Measurements from ENCODE around the gene DHX15. TPM values are rescaled to one million over a fixed set of nuclear protein-coding genes. Genes with fewer than 3 reads are reported as not detected.

Gene DHX15
- total RNA-seq, 3 donors from 2014 or later (not counting 1 experiment from before 2014, with no cell fraction given) = 174 to 180 (median 179) TPM

GRCh38 chr4:24573582-24573981, 10.8 kb downstream of the DHX15 start:
- H3K36me3 ChIP-seq (ENCODE audit: control insufficient read depth, insufficient read depth, low read length) = peaks cover 51% of the 10 kb centered on the region
- no peak overlapping the region for H3K4me3 ChIP-seq (ENCODE audit: low read length)
- Mint-ChIP-seq H3K4me3 (no peak overlapping the region), H3K27me3 (ENCODE audit: low read depth in 2 of 2) (no peaks in the 10 kb centered on the region), H3K9me3 (no peaks in the 10 kb centered on the region), H3K27ac (peak overlapping the region; percentile 5 to 11), H3K36me3 (peaks cover 8% of the 10 kb centered on the region), H3K4me1 (peaks cover 73 to 77% of the 10 kb centered on the region in 2 donors)
- H3K4me1 ChIP-seq (ENCODE audit: control insufficient read depth, insufficient read depth, low read length) = peaks cover 12% of the 10 kb centered on the region
- DNase-seq (no peak), ATAC-seq (no peak)
- no peaks in the 10 kb centered on the region for H3K27me3 ChIP-seq (ENCODE audit: control insufficient read depth, insufficient read depth, low read length)
- intact Hi-C loops (cut with micrococcal nuclease) = no loop called here
- WGBS (ENCODE audit: insufficient coverage) = 50% methylated on average over 2 of the region's 2 CpGs
- H3K9me3 ChIP-seq (ENCODE audit: control insufficient read depth, insufficient read depth, low read length) = no peaks in the 10 kb centered on the region
- TF ChIP-seq CTCF (IDR thresholded peaks at IDR 0.05) = no peak
- H3K27ac ChIP-seq (ENCODE audit: low read length) = no peak overlapping the region

- ATAC-seq = peak in 1 of 3 donors; percentile 30
- H3K36me3 Mint-ChIP-seq = peaks cover 8% of the 10 kb centered on the region
- H3K9me3 ChIP-seq (ENCODE audit: control insufficient read depth, insufficient read depth, low read length) = no peaks in the 10 kb centered on the region
- H3K4me3 ChIP-seq (ENCODE audit: low read length) = no peak overlapping the region
- peaks cover 70 to 71% of the 10 kb centered on the region in 2 donors for H3K4me1 Mint-ChIP-seq
- DNase-seq = no peak
- WGBS (ENCODE audit: insufficient coverage) = 71% methylated on average over 5 of the region's 5 CpGs
- no peaks in the 10 kb centered on the region for H3K27me3 Mint-ChIP-seq (ENCODE audit: low read depth in 2 of 2)
- H3K4me1 ChIP-seq (ENCODE audit: control insufficient read depth, insufficient read depth, low read length) = peaks cover 18% of the 10 kb centered on the region
- no peak overlapping the region for H3K27ac ChIP-seq (ENCODE audit: low read length)
- H3K27ac Mint-ChIP-seq = peak overlapping the region; percentile 55 to 59
- no peaks in the 10 kb centered on the region for H3K9me3 Mint-ChIP-seq
- peak overlapping the region; percentile 46 for H3K4me3 Mint-ChIP-seq
- H3K27me3 ChIP-seq (ENCODE audit: control insufficient read depth, insufficient read depth, low read length) = no peaks in the 10 kb centered on the region
- H3K36me3 ChIP-seq (ENCODE audit: control insufficient read depth, insufficient read depth, low read length) = peaks cover 46% of the 10 kb centered on the region
- TF ChIP-seq CTCF (IDR thresholded peaks at IDR 0.05) = no peak
- intact Hi-C loops (cut with micrococcal nuclease) = no loop called here
Observed at GRCh38 chr4:24570574-24571236, 13.6 kb downstream of the DHX15 start.

GRCh38 chr4:24570172-24570571, 14.2 kb downstream of the DHX15 start:
- Mint-ChIP-seq H3K27ac (peak overlapping the region; percentile 55 to 59), H3K9me3 (no peaks in the 10 kb centered on the region), H3K27me3 (ENCODE audit: low read depth in 2 of 2) (no peaks in the 10 kb centered on the region), H3K4me1 (peaks cover 74 to 77% of the 10 kb centered on the region in 2 donors), H3K4me3 (no peak overlapping the region), H3K36me3 (peaks cover 8% of the 10 kb centered on the region)
- H3K36me3 ChIP-seq (ENCODE audit: control insufficient read depth, insufficient read depth, low read length) = peaks cover 42% of the 10 kb centered on the region
- H3K9me3 ChIP-seq (ENCODE audit: control insufficient read depth, insufficient read depth, low read length) = no peaks in the 10 kb centered on the region
- ATAC-seq = peak in 1 of 3 donors; percentile 37
- H3K4me3 ChIP-seq (ENCODE audit: low read length) = no peak overlapping the region
- H3K4me1 ChIP-seq (ENCODE audit: control insufficient read depth, insufficient read depth, low read length) = peaks cover 18% of the 10 kb centered on the region
- WGBS (ENCODE audit: insufficient coverage) = 50% methylated on average over 1 of the region's 1 CpG
- H3K27me3 ChIP-seq (ENCODE audit: control insufficient read depth, insufficient read depth, low read length) = no peaks in the 10 kb centered on the region
- DNase-seq = no peak
- no peak for TF ChIP-seq CTCF (IDR thresholded peaks at IDR 0.05)
- H3K27ac ChIP-seq (ENCODE audit: low read length) = no peak overlapping the region
- intact Hi-C loops (cut with micrococcal nuclease) = no loop called here

GRCh38 chr4:24569662-24570061, 14.7 kb downstream of the DHX15 start:
- Histone ChIP-seq H3K9me3 (ENCODE audit: control insufficient read depth, insufficient read depth, low read length) (no peaks in the 10 kb centered on the region), H3K27ac (ENCODE audit: low read length) (no peak overlapping the region), H3K27me3 (ENCODE audit: control insufficient read depth, insufficient read depth, low read length) (no peaks in the 10 kb centered on the region), H3K4me1 (ENCODE audit: control insufficient read depth, insufficient read depth, low read length) (peaks cover 18% of the 10 kb centered on the region), H3K36me3 (ENCODE audit: control insufficient read depth, insufficient read depth, low read length) (peaks cover 39% of the 10 kb centered on the region), H3K4me3 (ENCODE audit: low read length) (no peak overlapping the region)
- WGBS (ENCODE audit: insufficient coverage) = 73% methylated on average over 1 of the region's 2 CpGs
- no peak for DNase-seq
- Mint-ChIP-seq H3K36me3 (peaks cover 8% of the 10 kb centered on the region), H3K4me3 (peak overlapping the region; percentile 26), H3K9me3 (no peaks in the 10 kb centered on the region), H3K27ac (peak overlapping the region; percentile 46 to 55), H3K4me1 (peaks cover 79 to 82% of the 10 kb centered on the region in 2 donors), H3K27me3 (ENCODE audit: low read depth in 2 of 2) (no peaks in the 10 kb centered on the region)
- ATAC-seq = no peak
- no peak for TF ChIP-seq CTCF (IDR thresholded peaks at IDR 0.05)
- intact Hi-C loops (cut with micrococcal nuclease) = no loop called here
